K562 (cell line): ENCODE measurements around the gene AKR1C4. TPM values are rescaled to one million over a fixed set of nuclear protein-coding genes. Genes with fewer than 3 reads are reported as not detected.

Source experiments
- ATAC-seq: fragments of 200-7000 bp; cut with Tn5 transposase; 3 replicates; pipeline ENCODE4 v1.9.1; 2020; ENCODE audit warnings: moderate library complexity
- BruUV-seq: library from RNA; stranded (reverse); fragments of 400-500 nt; replicated peaks from 2 replicates; lab custom pipeline; 2021; lab: Mats Ljungman, UMichigan
- CTCF ChIA-PET: fragments of 300-600 bp; formaldehyde crosslinking; extraction: SDS; loops from one replicate; lab custom pipeline; 2021; ENCODE audit warnings: low intra/inter-chr PET ratio; lab: Yijun Ruan, JAX
- POLR2A ChIA-PET: fragments of 300-600, 350-650 bp; sonication (Branson Sonifier 250); formaldehyde crosslinking; extraction: SDS; loops from one replicate; lab custom pipeline; 2021; ENCODE audit warnings: antibody characterized with exemption, inconsistent platforms; lab: Yijun Ruan, JAX
- DNase-seq, 4 experiments: peaks; one replicate each; pipeline versions ENCODE4 v3.0.0 to v3.0.0-alpha.2; 2011 to 2018; ENCODE audit warnings: low spot score in 3 of 4, mixed read lengths in 3 of 4; ENCODE audit errors: extremely low read depth in 1 of 4
- FAIRE-seq: peaks from 2 replicates; lab custom pipeline; 2011; peaks lifted over from hg19 to GRCh38; lab: Jason Lieb, UNC
- H2AFZ ChIP-seq: 2 replicates; pipeline ENCODE4 v1.6.0; 2011; ENCODE audit warnings: low read depth, low read length, control low read depth, inconsistent platforms
- H3K27ac ChIP-seq: fragments of 200-600 bp; 3 replicates; pipeline ENCODE4 v1.8.0; 2011; ENCODE audit warnings: low read depth, mild to moderate bottlenecking, control low read depth, inconsistent platforms, low read length, moderate library complexity, mixed read lengths; ENCODE audit errors: extremely low read depth
- H3K27me3 ChIP-seq, 2 experiments: fragments of 300-600 bp in 1 of 2; 2 replicates in 1 of 2; 3 replicates in 1 of 2; pipeline versions ENCODE4 v1.6.0 to v1.8.0; 2011; ENCODE audit warnings: inconsistent platforms in 2 of 2, low read length in 2 of 2, mild to moderate bottlenecking in 1 of 2, mixed read lengths in 1 of 2, moderate library complexity in 1 of 2; ENCODE audit not compliant: control insufficient read depth in 2 of 2, insufficient read depth in 2 of 2
- H3K36me3 ChIP-seq: fragments of 300-600 bp; 3 replicates; pipeline ENCODE4 v1.8.0; 2011; ENCODE audit warnings: mild to moderate bottlenecking, low read length, inconsistent platforms; ENCODE audit not compliant: control insufficient read depth, insufficient read depth
- H3K4me1 ChIP-seq, 2 experiments: fragments of 200-600 bp in 1 of 2; replicated peaks in 1 of 2; 2 replicates in 1 of 2; 3 replicates in 1 of 2; pipeline versions ENCODE4 v1.5.1 to v1.8.0; 2011; ENCODE audit warnings: inconsistent platforms in 2 of 2, low read length in 2 of 2, mild to moderate bottlenecking in 1 of 2, mixed read lengths in 1 of 2, moderate library complexity in 1 of 2; ENCODE audit not compliant: control insufficient read depth in 2 of 2, insufficient read depth in 2 of 2
- H3K4me2 ChIP-seq: 2 replicates; pipeline ENCODE4 v1.6.1; 2011; ENCODE audit warnings: low read length, control low read depth, inconsistent platforms, mixed read lengths; ENCODE audit not compliant: insufficient read depth
- H3K4me3 ChIP-seq: fragments of 200-600 bp; sonication (generic), shearing (Covaris generic); 2 replicates; pipeline ENCODE4 v1.5.1; 2016; ENCODE audit warnings: control low read depth, inconsistent platforms
- H3K79me2 ChIP-seq: fragments of 200-600 bp; 3 replicates; pipeline ENCODE4 v1.8.0; 2011; ENCODE audit warnings: low read length, inconsistent platforms; ENCODE audit not compliant: control insufficient read depth, insufficient read depth
- H3K9ac ChIP-seq, 2 experiments: 2 replicates each; pipeline versions ENCODE4 v1.6.0 to v1.6.1; 2011; ENCODE audit warnings: low read depth in 2 of 2, low read length in 2 of 2, control low read depth in 1 of 2, inconsistent platforms in 1 of 2, mild to moderate bottlenecking in 1 of 2, mixed read lengths in 1 of 2; ENCODE audit not compliant: insufficient read depth in 1 of 2
- H3K9me1 ChIP-seq: one replicate; pipeline ENCODE4 v1.6.0; 2011; ENCODE audit warnings: inconsistent platforms, mild to moderate bottlenecking, low read length, moderate library complexity; ENCODE audit not compliant: control insufficient read depth, insufficient read depth
- H3K9me3 ChIP-seq: replicated peaks from 2 replicates; pipeline ENCODE4 v1.5.1; 2011; ENCODE audit warnings: low read depth, low read length, inconsistent platforms; ENCODE audit not compliant: control insufficient read depth, insufficient read depth
- H4K20me1 ChIP-seq: replicated peaks from 2 replicates; pipeline ENCODE4 v1.6.1; 2011; ENCODE audit warnings: low read length, inconsistent platforms, mixed read lengths; ENCODE audit not compliant: control insufficient read depth, insufficient read depth
- CSDE1 ChIP-seq, 2 experiments: fragments of 450-650 bp; IDR thresholded peaks; 2 replicates each; pipeline ENCODE4 v1.6.1; 2016; ENCODE audit warnings: mild to moderate bottlenecking in 1 of 2
- MCM2 ChIP-seq: fragments of 450-650 bp; IDR thresholded peaks from 2 replicates; pipeline ENCODE4 v1.6.1; 2017; ENCODE audit warnings: low read depth, mild to moderate bottlenecking
- MLLT1 ChIP-seq, 2 experiments: fragments of 450-650 bp; IDR thresholded peaks; 2 replicates each; pipeline ENCODE4 v1.6.1; 2016
- PKNOX1 ChIP-seq: fragments of 450-650 bp; IDR thresholded peaks from 2 replicates; pipeline ENCODE4 v1.6.1; 2016
- ZNF311 ChIP-seq: fragments of 250-450 bp; sonication (Bioruptor Pico); IDR thresholded peaks from 2 replicates; pipeline ENCODE4 v1.4.0; 2020; ENCODE audit warnings: mild to moderate bottlenecking, moderate library complexity
- whole genome bisulfite sequencing: fragments of 100-300 bp; shearing (Covaris generic); methylation state at CpG from one replicate; pipeline ENCODE4 v1.1.6; 2016; ENCODE audit warnings: low coverage, mixed read lengths; ENCODE audit not compliant: insufficient coverage; ENCODE audit errors: missing lambda C conversion rate; 5-methylcytosine and 5-hydroxymethylcytosine counted together
- in situ Hi-C: fragments of 300-500 bp; cut with MboI; formaldehyde crosslinking; loops from 4 replicates; pipeline ENCODE4 v1.15.0; 2018; ENCODE audit warnings: inconsistent platforms, mixed read lengths
- intact Hi-C: fragments of 100-400 bp; cut with micrococcal nuclease; formaldehyde crosslinking; loops from 2 replicates; pipeline ENCODE4 v1.14.2; 2022
- polyA plus RNA-seq, 8 experiments: library from polyadenylated mRNA; depleted of rRNA in 4 of 8; stranded (reverse) in 5 of 8; unstranded in 3 of 8; fragments of >200 nt; fragmentation: Nextera tagmentation in 2 of 8; fragmentation: Illumina TruSeq in 1 of 8; extraction: Ambion mirVana in 2 of 8; extraction: Trizol in 1 of 8; gene quantifications; 2 replicates each; pipeline versions ENCODE4 v1.2.1 to v1.2.3, GENCODE V29; 2011 to 2014; ENCODE audit warnings: inconsistent platforms in 1 of 8, missing spikeins in 1 of 8
- total RNA-seq, 7 experiments: library from RNA; depleted of rRNA in 6 of 7; stranded (reverse); fragments of >200 nt in 6 of 7; fragmentation: Illumina TruSeq in 2 of 7; extraction: Trizol in 2 of 7; gene quantifications; 2 replicates each; pipeline versions ENCODE4 v1.2.1 to v1.2.3, GENCODE V29; 2011 to 2021; ENCODE audit warnings: low replicate concordance in 1 of 7

Gene AKR1C4
- total and polyA plus RNA-seq, 9 of the 15 experiments (the other 6 are each of a cell fraction or from before 2014, with no cell fraction given) = 0.13 TPM; not detected in 8

GRCh38 chr10:5183923-5184322 lies 12.7 kb upstream of the AKR1C4 start:
- ATAC-seq = no peak
- 6% methylated on average over 2 of the region's 2 CpGs for WGBS

More at GRCh38 chr10:5183923-5184322, 12.7 kb upstream of the AKR1C4 start:
- no peak for FAIRE-seq
- Histone ChIP-seq H3K27ac (peak overlapping the region; percentile 10; the same call in 1 of the 3 replicates), H3K4me2 (no peak overlapping the region), H3K36me3 (no peaks in the 10 kb centered on the region), H3K4me3 (no peak overlapping the region), H4K20me1 (no peaks in the 10 kb centered on the region), H3K79me2 (no peaks in the 10 kb centered on the region), H3K4me1 (peaks cover 0 to 5% of the 10 kb centered on the region in 2 experiments; a peak in 1 of 5 replicates), H3K9me3 (no peaks in the 10 kb centered on the region), H3K9me1 (no peaks in the 10 kb centered on the region), H3K9ac (no peak overlapping the region), H2AFZ (peak overlapping the region; percentile 57; the same call in 1 of the 2 replicates), H3K27me3 (no peaks in the 10 kb centered on the region)
- in situ Hi-C loops (no loop called here), intact Hi-C loops (no loop called here)
- no peak for DNase-seq
- CTCF ChIA-PET = no interaction called here
- BruUV-seq = no TSS peak
- TF ChIP-seq PKNOX1 (no peak), ZNF311 (CRISPR knock-in tag) (no peak), MLLT1 (IDR thresholded peaks at IDR 0.05) (no peak), CSDE1 (IDR thresholded peaks at IDR 0.05) (no peak), MCM2 (no peak)
- POLR2A ChIA-PET = no interaction called here
